Measurements from ENCODE around the gene IGHMBP2. TPM values are rescaled to one million over a fixed set of nuclear protein-coding genes. Genes with fewer than 3 reads are reported as not detected.

IGHMBP2 gene
- total RNA-seq, 1 donor from 2014 or later: 30.8 TPM

DNA sequence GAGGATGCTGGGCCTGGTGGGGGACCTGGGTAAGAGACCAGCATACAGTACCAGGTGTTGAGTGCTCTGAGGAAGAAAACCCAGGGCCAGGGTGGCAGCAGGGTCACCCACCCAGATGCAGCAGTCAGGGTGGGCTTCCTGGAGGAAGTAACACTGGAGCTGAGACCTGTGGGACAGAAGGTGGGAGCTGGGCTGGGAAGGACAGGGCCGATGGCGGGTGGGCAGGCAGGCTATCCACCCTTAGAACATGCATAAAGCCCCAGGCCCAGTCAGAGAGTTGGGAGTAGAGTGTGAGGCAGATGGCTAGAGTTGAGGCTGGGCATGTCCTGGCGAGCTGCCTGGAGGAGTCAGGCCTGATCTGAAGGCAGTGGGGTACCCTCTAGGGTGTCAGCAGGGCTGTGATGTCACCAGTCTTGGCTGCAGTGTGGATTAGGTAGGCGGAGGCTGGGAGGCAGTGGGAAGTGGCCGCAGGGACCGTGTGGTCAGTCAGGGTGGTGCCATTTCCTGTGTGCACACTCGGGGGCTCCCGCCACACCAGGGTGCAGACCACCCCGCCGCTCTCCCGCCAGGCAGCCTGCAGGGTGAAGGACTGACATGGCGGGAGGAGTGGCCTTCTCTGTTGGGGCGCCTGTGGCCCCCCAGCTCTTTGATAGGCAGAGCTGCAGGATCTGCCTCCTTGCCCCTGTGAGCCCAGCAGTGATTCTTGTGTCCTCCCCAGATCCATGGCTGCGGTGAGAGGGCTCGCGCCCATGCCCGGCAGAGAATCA lies 35.3 kb downstream of the IGHMBP2 start:
- peaks cover 2% of the 10 kb centered on the region for H3K27me3 Mint-ChIP-seq (ENCODE audit: unreplicated experiment)
- DNase-seq: no peak
- no peak overlapping the region for H3K27ac Mint-ChIP-seq (ENCODE audit: unreplicated experiment)
- no peak overlapping the region for H3K4me3 Mint-ChIP-seq (ENCODE audit: unreplicated experiment)
- no peaks in the 10 kb centered on the region for H3K9me3 Mint-ChIP-seq (ENCODE audit: unreplicated experiment)
- no peaks in the 10 kb centered on the region for H3K36me3 Mint-ChIP-seq (ENCODE audit: unreplicated experiment)
- H3K4me1 Mint-ChIP-seq (ENCODE audit: low read depth, unreplicated experiment): peaks cover 3% of the 10 kb centered on the region
- TF ChIP-seq, protein P1, sequence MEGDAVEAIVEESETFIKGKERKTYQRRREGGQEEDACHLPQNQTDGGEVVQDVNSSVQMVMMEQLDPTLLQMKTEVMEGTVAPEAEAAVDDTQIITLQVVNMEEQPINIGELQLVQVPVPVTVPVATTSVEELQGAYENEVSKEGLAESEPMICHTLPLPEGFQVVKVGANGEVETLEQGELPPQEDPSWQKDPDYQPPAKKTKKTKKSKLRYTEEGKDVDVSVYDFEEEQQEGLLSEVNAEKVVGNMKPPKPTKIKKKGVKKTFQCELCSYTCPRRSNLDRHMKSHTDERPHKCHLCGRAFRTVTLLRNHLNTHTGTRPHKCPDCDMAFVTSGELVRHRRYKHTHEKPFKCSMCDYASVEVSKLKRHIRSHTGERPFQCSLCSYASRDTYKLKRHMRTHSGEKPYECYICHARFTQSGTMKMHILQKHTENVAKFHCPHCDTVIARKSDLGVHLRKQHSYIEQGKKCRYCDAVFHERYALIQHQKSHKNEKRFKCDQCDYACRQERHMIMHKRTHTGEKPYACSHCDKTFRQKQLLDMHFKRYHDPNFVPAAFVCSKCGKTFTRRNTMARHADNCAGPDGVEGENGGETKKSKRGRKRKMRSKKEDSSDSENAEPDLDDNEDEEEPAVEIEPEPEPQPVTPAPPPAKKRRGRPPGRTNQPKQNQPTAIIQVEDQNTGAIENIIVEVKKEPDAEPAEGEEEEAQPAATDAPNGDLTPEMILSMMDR (IDR thresholded peaks at IDR 0.05; ENCODE audit: partially characterized antibody, unreplicated experiment): no peak

DNA sequence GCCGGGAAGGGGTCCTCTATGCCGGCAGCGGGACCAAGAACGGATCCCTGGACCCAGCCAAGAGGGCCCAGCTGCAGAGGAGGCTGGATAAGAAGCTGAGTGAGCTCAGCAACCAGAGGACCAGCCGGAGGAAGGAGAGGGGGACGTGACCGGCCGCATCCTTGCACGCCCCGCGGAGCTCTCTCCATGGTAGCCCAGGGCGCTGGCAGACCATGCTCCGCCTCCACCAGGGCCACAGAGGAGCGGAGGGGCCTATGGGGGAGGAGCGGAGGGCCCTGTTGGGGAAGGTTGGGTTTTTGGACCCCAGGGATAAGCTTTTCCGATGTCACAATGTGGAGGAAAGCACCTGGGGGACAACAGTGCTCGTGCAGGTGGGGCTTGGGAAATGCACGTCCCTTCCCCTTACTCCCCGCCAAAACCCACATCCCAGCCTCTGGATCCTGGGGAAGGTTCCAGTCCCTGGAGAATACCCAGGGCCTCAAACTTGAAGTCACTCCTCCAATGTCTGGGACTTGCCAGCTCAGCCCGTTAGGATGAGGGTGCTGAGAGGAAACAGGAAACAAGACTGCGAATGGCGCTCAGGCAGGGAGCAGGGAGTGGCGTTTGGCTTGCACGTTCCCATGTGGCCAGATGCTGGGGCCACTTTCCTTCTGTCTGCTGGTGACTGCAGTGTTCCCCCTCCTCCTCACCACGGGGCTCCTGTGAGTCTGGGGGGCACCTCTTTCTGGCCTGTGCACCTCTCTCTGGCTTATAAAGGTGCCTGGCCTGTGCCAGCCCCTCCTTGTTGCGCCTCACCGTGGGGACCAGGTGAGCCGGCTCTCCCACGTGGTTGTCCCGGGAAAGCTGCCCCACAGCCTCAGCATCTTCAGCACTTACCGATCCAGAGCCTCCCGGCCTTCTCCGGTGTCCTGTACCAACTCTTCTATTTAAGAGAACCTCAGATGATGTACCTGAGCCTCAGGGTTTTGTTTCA lies 36.2 kb downstream of the IGHMBP2 start:
- TF ChIP-seq, protein P1 (IDR thresholded peaks at IDR 0.05; ENCODE audit: partially characterized antibody, unreplicated experiment): no peak
- H3K27me3 Mint-ChIP-seq (ENCODE audit: unreplicated experiment): peaks cover 2% of the 10 kb centered on the region
- no peaks in the 10 kb centered on the region for H3K36me3 Mint-ChIP-seq (ENCODE audit: unreplicated experiment)
- DNase-seq: no peak
- H3K9me3 Mint-ChIP-seq (ENCODE audit: unreplicated experiment): no peaks in the 10 kb centered on the region
- H3K4me1 Mint-ChIP-seq (ENCODE audit: low read depth, unreplicated experiment): peaks cover 3% of the 10 kb centered on the region
- H3K4me3 Mint-ChIP-seq (ENCODE audit: unreplicated experiment): no peak overlapping the region
- no peak overlapping the region for H3K27ac Mint-ChIP-seq (ENCODE audit: unreplicated experiment)

DNA sequence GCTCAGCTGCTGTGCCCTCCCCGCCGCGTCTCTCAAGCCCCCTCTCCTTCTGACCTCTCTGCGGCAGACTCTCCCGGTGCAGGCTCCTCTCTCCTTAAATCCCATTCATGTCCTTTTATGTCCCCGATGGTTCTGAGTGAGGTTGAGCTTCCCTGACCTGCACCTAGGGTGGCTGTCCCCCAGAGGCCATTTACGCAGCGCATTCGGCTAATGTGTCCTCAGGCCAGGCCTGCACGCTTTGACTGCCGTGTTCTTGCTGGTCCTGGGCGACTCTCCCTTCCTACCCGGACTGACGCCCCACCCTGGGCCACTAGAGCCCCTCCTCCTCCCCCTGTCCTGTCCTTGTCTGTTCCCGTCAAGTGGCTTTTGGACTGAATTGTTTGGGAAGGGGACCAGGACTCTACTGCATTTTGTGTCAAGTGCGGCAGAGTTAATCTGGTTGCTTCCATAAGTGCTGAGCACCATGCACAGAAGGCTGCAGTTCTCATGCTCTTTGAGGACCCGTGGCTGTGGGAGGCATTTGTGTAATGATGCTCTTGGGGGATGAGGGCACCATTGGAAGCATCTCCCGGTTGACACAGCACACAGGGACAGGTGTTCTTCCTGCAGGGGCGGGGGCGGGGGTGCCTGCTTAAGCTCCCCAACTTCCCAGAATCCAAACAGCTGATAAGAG lies 37.1 kb downstream of the IGHMBP2 start:
- H3K36me3 Mint-ChIP-seq (ENCODE audit: unreplicated experiment): no peaks in the 10 kb centered on the region
- no peak overlapping the region for H3K27ac Mint-ChIP-seq (ENCODE audit: unreplicated experiment)
- no peaks in the 10 kb centered on the region for H3K9me3 Mint-ChIP-seq (ENCODE audit: unreplicated experiment)
- TF ChIP-seq, protein P1 (IDR thresholded peaks at IDR 0.05; ENCODE audit: partially characterized antibody, unreplicated experiment): no peak
- peaks cover 3% of the 10 kb centered on the region for H3K4me1 Mint-ChIP-seq (ENCODE audit: low read depth, unreplicated experiment)
- no peak for DNase-seq
- H3K27me3 Mint-ChIP-seq (ENCODE audit: unreplicated experiment): no peaks in the 10 kb centered on the region
- H3K4me3 Mint-ChIP-seq (ENCODE audit: unreplicated experiment): no peak overlapping the region

DNA sequence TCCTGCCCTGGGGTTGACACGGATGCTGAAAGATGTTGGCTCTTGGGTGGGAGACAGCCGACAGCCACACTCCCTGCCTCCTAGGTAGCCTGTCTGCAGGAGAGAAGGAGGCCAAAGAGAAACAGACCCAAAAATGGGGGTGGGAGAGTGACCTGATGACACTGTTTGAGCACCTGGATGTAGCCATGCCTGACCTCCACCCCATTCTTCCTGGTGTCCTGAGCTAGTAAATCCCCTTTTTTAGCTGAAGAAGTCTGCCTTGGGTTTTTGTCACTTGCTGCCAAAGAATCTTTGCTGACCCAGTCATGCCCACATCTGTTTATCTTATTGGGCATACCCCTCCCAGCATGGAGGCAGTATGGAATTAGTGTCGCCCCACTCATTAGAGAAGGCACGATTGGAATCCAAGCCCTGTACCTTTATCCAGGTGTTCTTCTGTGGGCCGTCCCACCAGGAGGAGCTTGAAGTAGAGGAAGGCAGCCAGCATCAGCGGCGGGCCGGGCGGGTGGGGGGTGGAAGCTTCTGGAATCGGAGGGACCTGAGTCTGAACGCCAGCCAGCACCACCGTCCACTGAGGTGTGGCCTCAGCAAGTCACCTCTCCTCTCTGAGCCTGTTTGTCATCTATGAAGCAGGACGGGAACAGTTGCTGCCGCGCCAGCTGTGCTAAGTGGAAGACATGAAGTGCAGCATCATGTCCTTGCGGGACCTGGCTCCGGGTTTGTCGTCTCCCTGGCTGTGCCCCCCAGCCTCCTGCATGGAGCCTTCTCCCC lies 37.8 kb downstream of the IGHMBP2 start:
- H3K9me3 Mint-ChIP-seq (ENCODE audit: unreplicated experiment): no peaks in the 10 kb centered on the region
- peaks cover 3% of the 10 kb centered on the region for H3K4me1 Mint-ChIP-seq (ENCODE audit: low read depth, unreplicated experiment)
- TF ChIP-seq, protein P1 (IDR thresholded peaks at IDR 0.05; ENCODE audit: partially characterized antibody, unreplicated experiment): no peak
- no peaks in the 10 kb centered on the region for H3K36me3 Mint-ChIP-seq (ENCODE audit: unreplicated experiment)
- no peaks in the 10 kb centered on the region for H3K27me3 Mint-ChIP-seq (ENCODE audit: unreplicated experiment)
- no peak for DNase-seq
- H3K27ac Mint-ChIP-seq (ENCODE audit: unreplicated experiment): no peak overlapping the region
- no peak overlapping the region for H3K4me3 Mint-ChIP-seq (ENCODE audit: unreplicated experiment)
